ENCODE results near the gene C1R. TPM values are rescaled to one million over a fixed set of nuclear protein-coding genes. Genes with fewer than 3 reads are reported as not detected.

The C1R gene
- total and polyA plus RNA-seq, 11 donors: 42.6 to 343 (median 98.5) TPM

DNA sequence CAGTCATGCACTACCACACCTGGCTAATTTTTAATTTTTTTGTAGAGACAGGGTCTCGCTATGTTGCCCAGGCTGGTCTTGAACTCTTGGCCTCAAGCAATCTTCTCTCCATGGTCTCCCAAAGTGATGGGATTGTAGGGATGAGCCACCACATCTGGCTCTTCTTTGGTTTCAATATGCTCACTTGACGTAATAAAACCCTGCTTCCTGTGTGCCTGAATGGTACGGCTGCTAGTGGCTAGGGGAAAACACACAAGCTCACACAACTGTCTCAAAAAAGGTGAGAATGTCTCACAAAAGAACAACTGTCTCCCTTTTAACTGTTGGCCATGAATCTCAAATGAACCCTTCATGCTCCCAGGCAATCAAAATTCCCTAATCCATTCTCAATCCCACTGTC, 16.7 kb downstream of the C1R start:
- H3K9me3 ChIP-seq: no peaks in the 10 kb centered on the region
- H3K36me3 ChIP-seq: peaks cover 0 to 12% (median 0%) of the 10 kb centered on the region in 9 donors
- intact Hi-C loops (cut with DNase I): no loop called here
- no peak overlapping the region for H3K4me3 ChIP-seq
- no peak for DNase-seq
- no peaks in the 10 kb centered on the region for H3K27me3 ChIP-seq
- H3K4me1 ChIP-seq: peaks cover 0 to 8% (median 0%) of the 10 kb centered on the region in 12 donors
- WGBS, 4 donors: 73 to 83% (median 79%) methylated on average over 3 of the region's 3 CpGs
- no peak overlapping the region for H3K27ac ChIP-seq
- TF ChIP-seq POLR2A (IDR thresholded peaks at IDR 0.05) (no peak), CTCF (IDR thresholded peaks at IDR 0.05) (no peak)
- ATAC-seq: no peak

GRCh38 chr12:7073946-7074345, 18.3 kb downstream of the C1R start:
- Histone ChIP-seq H3K9me3 (no peaks in the 10 kb centered on the region), H3K27me3 (no peaks in the 10 kb centered on the region), H3K36me3 (peaks cover 0 to 20% (median 3%) of the 10 kb centered on the region in 9 donors), H3K4me1 (peaks cover 0 to 8% (median 1%) of the 10 kb centered on the region in 12 donors), H3K4me3 (no peak overlapping the region), H3K27ac (no peak overlapping the region)
- no peak for TF ChIP-seq POLR2A (IDR thresholded peaks at IDR 0.05)
- no peak for TF ChIP-seq CTCF (IDR thresholded peaks at IDR 0.05)
- intact Hi-C loops (cut with DNase I): no loop called here
- WGBS, 4 donors: 44 to 56% (median 49%) methylated on average over 1 of the region's 1 CpG
- DNase-seq (no peak), ATAC-seq (no peak)

DNA sequence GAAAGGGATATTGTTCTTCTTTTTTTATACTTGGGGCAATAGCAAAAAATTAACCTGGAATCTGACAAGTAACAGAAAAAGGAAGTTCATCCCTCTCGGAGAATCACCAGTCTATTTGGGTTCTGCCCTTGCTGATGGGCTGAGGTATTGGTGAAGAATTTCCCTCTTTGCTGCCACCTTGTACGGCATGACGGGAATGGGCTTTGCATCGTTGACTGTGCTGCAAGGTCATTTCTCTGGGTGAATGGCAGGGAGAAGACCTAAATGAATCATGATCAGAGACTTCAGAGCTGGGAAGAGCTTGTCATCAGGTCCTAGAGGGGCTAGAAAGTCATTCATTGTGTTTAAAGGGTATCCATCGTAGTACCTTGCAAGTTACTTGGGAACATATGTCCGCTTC, 19.7 kb downstream of the C1R start:
- WGBS, 4 donors: 87 to 91% (median 90%) methylated on average over 6 of the region's 6 CpGs
- peaks cover 0 to 26% (median 3%) of the 10 kb centered on the region in 9 donors for H3K36me3 ChIP-seq
- DNase-seq (no peak), ATAC-seq (no peak)
- no peak overlapping the region for H3K4me3 ChIP-seq
- no peak overlapping the region for H3K27ac ChIP-seq
- H3K27me3 ChIP-seq: no peaks in the 10 kb centered on the region
- H3K9me3 ChIP-seq: no peaks in the 10 kb centered on the region
- intact Hi-C loops (cut with DNase I): no loop called here
- no peak for TF ChIP-seq CTCF (IDR thresholded peaks at IDR 0.05)
- H3K4me1 ChIP-seq: peaks cover 0 to 20% (median 7%) of the 10 kb centered on the region in 12 donors

GRCh38 chr12:7072035-7072434, 20.2 kb downstream of the C1R start:
- ATAC-seq: no peak
- H3K9me3 ChIP-seq: no peaks in the 10 kb centered on the region
- no peaks in the 10 kb centered on the region for H3K27me3 ChIP-seq
- no peak for TF ChIP-seq CTCF (IDR thresholded peaks at IDR 0.05)
- TF ChIP-seq POLR2A (IDR thresholded peaks at IDR 0.05): no peak
- intact Hi-C loops (cut with DNase I): no loop called here
- H3K4me3 ChIP-seq: no peak overlapping the region
- no peak for DNase-seq
- H3K4me1 ChIP-seq: peaks cover 0 to 20% (median 7%) of the 10 kb centered on the region in 12 donors
- H3K27ac ChIP-seq: no peak overlapping the region
- peaks cover 0 to 31% (median 3%) of the 10 kb centered on the region in 9 donors for H3K36me3 ChIP-seq
- 88 to 94% (median 90%) methylated on average over 6 of the region's 6 CpGs for WGBS, 4 donors

All from heart left ventricle (tissue), 16 donors.